DMS114 treated with DMSO at 0.1 percent for 48 hours (cell line): Measurements from ENCODE around the gene ZDHHC18.

Experiments used
- DNase-seq: peaks from one replicate; lab custom pipeline; 2025; ENCODE audit not compliant: unreplicated experiment; lab: John Stamatoyannopoulos, UW

Gene ZDHHC18

GRCh38 chr1:26897351-26897750 lies 70.9 kb downstream of the ZDHHC18 start:
- no peak for DNase-seq

- DNase-seq: peak; percentile 83
Measured at GRCh38 chr1:26900001-26900814, 73.7 kb downstream of the ZDHHC18 start, which contains the start of gene GPATCH3. TSS of gene GPATCH3 (minus strand) at chr1:26900467. CDS start at chr1:26900442, 25 bp downstream.

- no peak for DNase-seq
Measured at GRCh38 chr1:26900815-26901511, 74.5 kb downstream of the ZDHHC18 start.
